MM.1S (cell line): Measurements from ENCODE around the gene WFIKKN2.
"Not testable (repeated sequence)": the region's sequence is repeated elsewhere in the genome, so short reads cannot be mapped to it uniquely, and the experiment has no call there.

ENCODE experiments used
- DNase-seq: peaks from one replicate; pipeline ENCODE4 v3.0.0-alpha.2; 2015
- H2AFZ ChIP-seq: fragments of 300-600 bp; sonication (generic); 2 replicates; pipeline ENCODE4 v1.6.0; 2016; ENCODE audit warnings: antibody characterized with exemption, low read length
- H3F3A ChIP-seq: fragments of 300-600 bp; sonication (generic); 2 replicates; pipeline ENCODE4 v1.6.1; 2016; ENCODE audit warnings: mild to moderate bottlenecking, antibody characterized with exemption, low read length, moderate library complexity, mixed read lengths; ENCODE audit not compliant: insufficient read depth
- H3K27ac ChIP-seq: fragments of 300-600 bp; sonication (generic); 2 replicates; pipeline ENCODE4 v1.5.1; 2016; ENCODE audit warnings: mild to moderate bottlenecking, low read length
- H3K27me3 ChIP-seq: fragments of 300-600 bp; sonication (generic); replicated peaks from 2 replicates; pipeline ENCODE4 v1.6.0; 2016; ENCODE audit warnings: low read length; ENCODE audit not compliant: insufficient read depth
- H3K36me3 ChIP-seq: fragments of 300-600 bp; sonication (generic); replicated peaks from 2 replicates; pipeline ENCODE4 v1.6.1; 2016; ENCODE audit warnings: mild to moderate bottlenecking, low read length, mixed read lengths; ENCODE audit not compliant: insufficient read depth
- H3K4me1 ChIP-seq: fragments of 300-600 bp; sonication (generic); 2 replicates; pipeline ENCODE4 v1.6.1; 2016; ENCODE audit warnings: low read length, mixed read lengths
- H3K4me2 ChIP-seq: fragments of 300-600 bp; sonication (generic); 2 replicates; pipeline ENCODE4 v1.6.0; 2016; ENCODE audit warnings: low read depth, low read length
- H3K4me3 ChIP-seq: fragments of 300-600 bp; sonication (generic); 2 replicates; pipeline ENCODE4 v1.5.1; 2016; ENCODE audit warnings: low read length, mixed read lengths
- H3K79me2 ChIP-seq: fragments of 300-600 bp; sonication (generic); 2 replicates; pipeline ENCODE4 v1.6.1; 2016; ENCODE audit warnings: mixed run types, low read length, mixed read lengths
- H3K9ac ChIP-seq: fragments of 300-600 bp; sonication (generic); 2 replicates; pipeline ENCODE4 v1.6.1; 2016; ENCODE audit warnings: low read length, mixed read lengths
- H3K9me2 ChIP-seq: fragments of 300-600 bp; sonication (generic); replicated peaks from 2 replicates; pipeline ENCODE4 v1.6.1; 2016; ENCODE audit warnings: mild to moderate bottlenecking, low read length, mixed read lengths; ENCODE audit not compliant: insufficient read depth
- H3K9me3 ChIP-seq: fragments of 300-600 bp; sonication (generic); replicated peaks from 2 replicates; pipeline ENCODE4 v1.6.1; 2016; ENCODE audit warnings: mild to moderate bottlenecking, low read length, mixed read lengths; ENCODE audit not compliant: insufficient read depth
- H4K20me1 ChIP-seq: fragments of 300-600 bp; sonication (generic); 2 replicates; pipeline ENCODE4 v1.6.1; 2016; ENCODE audit warnings: mild to moderate bottlenecking, low read length, moderate library complexity, mixed read lengths; ENCODE audit not compliant: insufficient read depth
- EZH2 ChIP-seq: fragments of 300-600 bp; sonication (generic); optimal IDR thresholded peaks from 2 replicates; pipeline ENCODE3; 2017; ENCODE audit warnings: low read depth, mild to moderate bottlenecking, antibody characterized with exemption, low read length, mixed read lengths
- EZH2phosphoT487 ChIP-seq: fragments of 300-600 bp; sonication (generic); IDR thresholded peaks from 2 replicates; pipeline ENCODE4 v1.6.1; 2018; ENCODE audit warnings: antibody characterized with exemption, low read length
- TF ChIP-seq, protein P1 (sequence below): fragments of 300-600 bp; sonication (generic); IDR thresholded peaks from 2 replicates; pipeline ENCODE4 v1.5.1; 2016; ENCODE audit warnings: antibody characterized with exemption, low read length, mixed read lengths

WFIKKN2 gene

DNA sequence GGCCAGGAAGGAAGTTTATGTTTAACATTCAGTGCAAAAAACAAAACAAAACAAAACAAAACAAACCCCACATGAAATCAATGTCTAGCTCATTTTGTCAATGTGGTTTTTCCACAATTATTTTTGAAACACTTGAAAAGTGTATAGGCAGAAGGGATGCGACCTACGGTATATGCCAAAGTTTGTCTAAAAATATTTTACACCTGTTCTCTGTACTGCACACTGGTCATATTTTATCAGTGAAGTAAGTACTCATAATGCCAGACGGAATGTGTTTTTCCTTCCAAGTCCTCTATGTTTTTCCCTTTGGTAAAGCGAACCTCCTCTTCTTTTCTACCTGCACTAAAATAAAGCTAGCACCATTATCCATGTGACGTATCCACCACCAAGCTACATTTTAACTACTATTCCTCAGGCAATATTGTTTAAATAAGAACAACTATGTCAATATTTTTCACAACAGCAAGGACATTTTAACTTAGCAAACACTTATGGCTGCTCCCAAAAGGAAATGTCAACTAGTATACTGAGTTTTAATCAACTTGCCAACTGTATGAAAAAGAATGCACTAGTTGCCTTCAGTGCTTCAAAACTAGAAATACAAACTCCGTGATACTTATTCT lies 20.4 kb downstream of the WFIKKN2 start:
- no peak overlapping the region for H3K4me3 ChIP-seq
- H2AFZ ChIP-seq = no peak overlapping the region
- H3K9me2 ChIP-seq = no peaks in the 10 kb centered on the region
- peaks cover 19% of the 10 kb centered on the region for H3K4me1 ChIP-seq
- H3K27me3 ChIP-seq = no peaks in the 10 kb centered on the region
- no peak for DNase-seq
- no peak overlapping the region for H3K9ac ChIP-seq
- H4K20me1 ChIP-seq = no peaks in the 10 kb centered on the region
- H3K4me2 ChIP-seq = no peak overlapping the region
- no peaks in the 10 kb centered on the region for H3K79me2 ChIP-seq
- H3K27ac ChIP-seq = no peak overlapping the region
- no peaks in the 10 kb centered on the region for H3K36me3 ChIP-seq
- H3F3A ChIP-seq = no peaks in the 10 kb centered on the region
- H3K9me3 ChIP-seq = no peaks in the 10 kb centered on the region
- TF ChIP-seq EZH2 = no peak
- no peak for TF ChIP-seq EZH2phosphoT487
- TF ChIP-seq, protein P1, sequence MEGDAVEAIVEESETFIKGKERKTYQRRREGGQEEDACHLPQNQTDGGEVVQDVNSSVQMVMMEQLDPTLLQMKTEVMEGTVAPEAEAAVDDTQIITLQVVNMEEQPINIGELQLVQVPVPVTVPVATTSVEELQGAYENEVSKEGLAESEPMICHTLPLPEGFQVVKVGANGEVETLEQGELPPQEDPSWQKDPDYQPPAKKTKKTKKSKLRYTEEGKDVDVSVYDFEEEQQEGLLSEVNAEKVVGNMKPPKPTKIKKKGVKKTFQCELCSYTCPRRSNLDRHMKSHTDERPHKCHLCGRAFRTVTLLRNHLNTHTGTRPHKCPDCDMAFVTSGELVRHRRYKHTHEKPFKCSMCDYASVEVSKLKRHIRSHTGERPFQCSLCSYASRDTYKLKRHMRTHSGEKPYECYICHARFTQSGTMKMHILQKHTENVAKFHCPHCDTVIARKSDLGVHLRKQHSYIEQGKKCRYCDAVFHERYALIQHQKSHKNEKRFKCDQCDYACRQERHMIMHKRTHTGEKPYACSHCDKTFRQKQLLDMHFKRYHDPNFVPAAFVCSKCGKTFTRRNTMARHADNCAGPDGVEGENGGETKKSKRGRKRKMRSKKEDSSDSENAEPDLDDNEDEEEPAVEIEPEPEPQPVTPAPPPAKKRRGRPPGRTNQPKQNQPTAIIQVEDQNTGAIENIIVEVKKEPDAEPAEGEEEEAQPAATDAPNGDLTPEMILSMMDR = no peak

DNA sequence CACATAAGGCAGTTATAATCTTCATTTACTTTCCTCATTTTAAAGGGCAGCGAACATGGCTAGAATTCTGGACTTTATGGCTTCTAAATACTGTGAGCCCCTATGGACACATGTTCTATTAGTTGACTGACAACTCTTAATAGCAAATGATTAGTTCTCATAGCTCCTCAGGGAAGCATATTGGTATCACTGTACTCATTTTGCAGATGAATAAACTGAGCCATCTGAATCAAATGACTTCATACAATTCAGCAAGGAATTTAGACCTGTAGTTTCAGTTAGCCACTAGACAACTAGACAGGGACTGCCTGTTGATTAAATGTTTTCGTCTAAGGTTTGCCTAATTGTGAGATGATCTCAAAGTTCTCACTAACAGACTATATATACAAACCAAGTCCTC lies 21.0 kb downstream of the WFIKKN2 start:
- H3K4me1 ChIP-seq = peaks cover 18% of the 10 kb centered on the region
- no peak overlapping the region for H3K4me2 ChIP-seq

DNA sequence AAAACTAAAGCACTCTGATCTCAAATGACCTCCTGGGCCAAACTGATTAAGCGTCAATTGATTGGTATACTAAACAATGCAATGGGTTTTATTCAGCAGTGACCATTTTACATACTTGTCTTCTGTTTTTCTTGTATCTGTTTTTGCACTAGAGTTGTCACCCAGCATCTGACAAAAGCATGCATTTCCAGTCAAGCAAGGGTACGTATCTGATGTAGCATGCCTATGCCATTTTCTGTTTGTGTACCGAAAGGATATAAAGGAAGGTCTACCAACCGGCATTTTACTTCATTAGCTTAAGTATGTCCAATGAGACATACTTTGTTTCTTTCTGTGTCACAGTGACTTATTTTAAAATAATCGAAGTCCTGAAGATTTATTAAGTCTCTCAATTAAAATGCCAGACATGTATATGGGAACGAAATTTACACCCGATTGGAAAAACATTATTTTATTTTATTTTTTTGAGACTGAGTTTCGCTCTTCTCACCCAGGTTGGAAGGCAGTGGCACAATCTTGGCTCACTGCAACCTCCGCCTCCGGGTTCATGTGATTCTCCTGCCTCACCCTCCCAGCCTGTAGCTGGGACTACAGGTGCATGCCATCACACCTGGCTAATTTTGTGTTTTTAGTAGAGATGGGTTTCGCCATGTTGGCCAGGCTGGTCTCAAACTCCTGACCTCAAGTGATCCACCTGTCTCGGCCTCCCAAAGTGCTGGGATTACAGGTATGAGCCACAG lies 23.3 kb downstream of the WFIKKN2 start:
- DNase-seq = no peak
- Histone ChIP-seq H3K9me2 (no peaks in the 10 kb centered on the region), H3K4me1 (peaks cover 8% of the 10 kb centered on the region; the same call in 1 of the 2 replicates), H3K27me3 (no peaks in the 10 kb centered on the region), H3K4me3 (no peak overlapping the region), H3K79me2 (peaks cover 21% of the 10 kb centered on the region), H3K9me3 (no peaks in the 10 kb centered on the region), H4K20me1 (no peaks in the 10 kb centered on the region), H3K36me3 (peaks cover 4% of the 10 kb centered on the region; the same call in 1 of the 2 replicates), H3F3A (no peaks in the 10 kb centered on the region), H3K4me2 (no peak overlapping the region), H3K9ac (no peak overlapping the region), H3K27ac (no peak overlapping the region), H2AFZ (no peak overlapping the region)
- TF ChIP-seq, protein P1 = no peak
- TF ChIP-seq EZH2phosphoT487 (no peak), EZH2 (no peak)

More for the DNA sequence above, 21.0 kb downstream of the WFIKKN2 start:
- no peaks in the 10 kb centered on the region for H3F3A ChIP-seq
- no peaks in the 10 kb centered on the region for H3K9me3 ChIP-seq
- no peaks in the 10 kb centered on the region for H3K36me3 ChIP-seq
- no peaks in the 10 kb centered on the region for H4K20me1 ChIP-seq
- no peaks in the 10 kb centered on the region for H3K27me3 ChIP-seq
- H3K9me2 ChIP-seq = no peaks in the 10 kb centered on the region
- no peak for DNase-seq
- H2AFZ ChIP-seq = no peak overlapping the region
- H3K4me3 ChIP-seq = no peak overlapping the region
- H3K27ac ChIP-seq = no peak overlapping the region
- H3K9ac ChIP-seq = no peak overlapping the region
- 0 out of 2 replicates have a peak, but pooled peaks cover under 1% of the 10 kb centered on the region for H3K79me2 ChIP-seq
- no peak for TF ChIP-seq EZH2

DNA sequence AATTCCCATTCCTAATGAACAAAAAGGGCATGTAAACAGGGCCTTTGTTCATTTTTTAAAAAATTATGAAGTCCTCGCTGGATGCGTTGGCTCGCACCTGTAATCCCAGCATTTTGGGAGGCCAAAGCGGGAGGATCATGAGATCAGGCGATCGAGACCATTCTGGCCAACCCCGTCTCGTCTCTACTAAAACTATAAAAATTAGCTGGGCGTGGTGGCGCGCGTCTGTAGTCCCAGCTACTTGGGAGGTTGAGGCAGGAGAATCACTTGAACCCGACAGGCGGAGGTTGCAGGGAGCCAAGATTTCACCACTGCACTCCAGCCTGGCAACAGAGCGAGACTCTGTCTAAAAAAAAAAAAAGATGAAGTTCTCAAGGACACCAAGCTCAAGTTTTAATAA lies 24.3 kb downstream of the WFIKKN2 start:
- Histone ChIP-seq H3K4me1 (peaks cover 13% of the 10 kb centered on the region; the same call in 1 of the 2 replicates), H3K79me2 (peaks cover 32% of the 10 kb centered on the region)
- not testable (repeated sequence) for H3K27ac ChIP-seq, H3K27me3 ChIP-seq, H2AFZ ChIP-seq, H4K20me1 ChIP-seq, H3F3A ChIP-seq, H3K9me3 ChIP-seq, DNase-seq, H3K4me3 ChIP-seq, H3K36me3 ChIP-seq, H3K9me2 ChIP-seq, H3K9ac ChIP-seq, H3K4me2 ChIP-seq
